ENCODE data around the gene ITPKC. TPM values are rescaled to one million over a fixed set of nuclear protein-coding genes. Genes with fewer than 3 reads are reported as not detected.

Gene ITPKC
- total and polyA plus RNA-seq, 4 donors = 28.0 to 97.2 (median 43.1) TPM

- H3K36me3 ChIP-seq (ENCODE audit: control insufficient read depth in 4 of 4, insufficient read depth in 4 of 4, low read length in 4 of 4) = peaks cover 18 to 64% (median 52%) of the 10 kb centered on the region in 4 donors
These were observed 45.5 kb upstream of the ITPKC start for GRCh38 chr19:40671404-40671803.

GRCh38 chr19:40672038-40672437 is 44.9 kb upstream of the ITPKC start:
- ATAC-seq (ENCODE audit: insufficient read depth, low FRiP score) = no peak
- WGBS, 2 donors = 88 to 97% methylated on average over 2 of the region's 2 CpGs
- peaks cover 20 to 64% (median 51%) of the 10 kb centered on the region in 4 donors for H3K36me3 ChIP-seq (ENCODE audit: control insufficient read depth in 4 of 4, insufficient read depth in 4 of 4, low read length in 4 of 4)

More at GRCh38 chr19:40671404-40671803, 45.5 kb upstream of the ITPKC start:
- no peak for TF ChIP-seq CTCF (IDR thresholded peaks at IDR 0.05; ENCODE audit: control extremely low read depth, extremely low read depth)
- Histone ChIP-seq H3K9me3 (ENCODE audit: control insufficient read depth in 4 of 4, insufficient read depth in 3 of 4, low read length in 3 of 4) (peaks cover 0 to 5% (median 2%) of the 10 kb centered on the region in 4 donors), H3K9ac (ENCODE audit: insufficient read depth in 1 of 2, low read length in 2 of 2) (no peak overlapping the region), H3K4me1 (ENCODE audit: control insufficient read depth in 5 of 5, insufficient read depth in 5 of 5, low read length in 5 of 5) (no peaks in the 10 kb centered on the region), H3K27ac (ENCODE audit: low read depth in 1 of 2, low read length in 1 of 2) (peak overlapping the region in 1 of 2 donors; percentile 52), H3K4me3 (no peak overlapping the region), H3K27me3 (ENCODE audit: control insufficient read depth in 3 of 3, insufficient read depth in 3 of 3, low read length in 2 of 3) (no peaks in the 10 kb centered on the region)
- ATAC-seq (ENCODE audit: insufficient read depth, low FRiP score) (no peak), DNase-seq (no peak)
- 86 to 91% methylated on average over 9 of the region's 9 CpGs for WGBS, 2 donors

GRCh38 chr19:40672573-40673299 is 44.2 kb upstream of the ITPKC start:
- Histone ChIP-seq H3K27ac (ENCODE audit: low read depth in 1 of 2, low read length in 1 of 2) (no peak overlapping the region), H3K9ac (ENCODE audit: insufficient read depth in 1 of 2, low read length in 2 of 2) (no peak overlapping the region), H3K27me3 (ENCODE audit: control insufficient read depth in 3 of 3, insufficient read depth in 3 of 3, low read length in 2 of 3) (no peaks in the 10 kb centered on the region), H3K9me3 (ENCODE audit: control insufficient read depth in 4 of 4, insufficient read depth in 3 of 4, low read length in 3 of 4) (peaks cover 0 to 5% (median 2%) of the 10 kb centered on the region in 4 donors), H3K36me3 (ENCODE audit: control insufficient read depth in 4 of 4, insufficient read depth in 4 of 4, low read length in 4 of 4) (peaks cover 20 to 68% (median 52%) of the 10 kb centered on the region in 4 donors), H3K4me3 (no peak overlapping the region), H3K4me1 (ENCODE audit: control insufficient read depth in 5 of 5, insufficient read depth in 5 of 5, low read length in 5 of 5) (no peaks in the 10 kb centered on the region)
- no peak for ATAC-seq (ENCODE audit: insufficient read depth, low FRiP score)
- WGBS, 2 donors = 96 to 99% methylated on average over 7 of the region's 7 CpGs
- TF ChIP-seq CTCF (IDR thresholded peaks at IDR 0.05; ENCODE audit: control extremely low read depth, extremely low read depth) = no peak
- DNase-seq = no peak

More at GRCh38 chr19:40672038-40672437, 44.9 kb upstream of the ITPKC start:
- H3K27me3 ChIP-seq (ENCODE audit: control insufficient read depth in 3 of 3, insufficient read depth in 3 of 3, low read length in 2 of 3) = no peaks in the 10 kb centered on the region
- peak overlapping the region in 1 of 2 donors; percentile 52 for H3K27ac ChIP-seq (ENCODE audit: low read depth in 1 of 2, low read length in 1 of 2)
- H3K4me1 ChIP-seq (ENCODE audit: control insufficient read depth in 5 of 5, insufficient read depth in 5 of 5, low read length in 5 of 5) = no peaks in the 10 kb centered on the region
- H3K4me3 ChIP-seq = no peak overlapping the region
- H3K9me3 ChIP-seq (ENCODE audit: control insufficient read depth in 4 of 4, insufficient read depth in 3 of 4, low read length in 3 of 4) = peaks cover 0 to 5% (median 2%) of the 10 kb centered on the region in 4 donors
- no peak for DNase-seq
- TF ChIP-seq CTCF (IDR thresholded peaks at IDR 0.05; ENCODE audit: control extremely low read depth, extremely low read depth) = no peak
- H3K9ac ChIP-seq (ENCODE audit: insufficient read depth in 1 of 2, low read length in 2 of 2) = no peak overlapping the region

All from lung (tissue), 12 donors.